Measurements from ENCODE around the gene GPATCH2L.
A peak's percentile ranks its signal among the peaks of the same experiment; 100 is the strongest.

GPATCH2L gene

DNA sequence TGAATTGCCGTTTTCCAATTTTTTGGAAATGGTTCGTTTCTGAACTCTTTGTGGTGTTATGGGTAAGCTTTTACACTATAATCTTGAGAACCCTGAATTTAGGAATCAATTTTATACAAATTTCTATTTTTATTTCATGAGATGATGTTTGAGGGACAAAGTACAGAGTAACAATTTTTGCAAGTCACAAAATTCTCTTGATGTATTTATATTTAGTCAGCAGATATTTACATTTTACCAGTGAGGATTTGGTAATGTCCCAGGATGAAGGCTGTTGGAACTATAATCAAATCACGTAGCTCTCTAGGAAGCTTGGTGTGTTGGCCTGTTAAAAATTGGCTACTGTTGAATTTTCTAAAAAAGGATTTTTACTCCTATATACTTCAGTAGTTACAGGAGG lies 24.2 kb downstream of the GPATCH2L start:
- no peak overlapping the region for H3K27ac ChIP-seq
- TF ChIP-seq, protein P1, sequence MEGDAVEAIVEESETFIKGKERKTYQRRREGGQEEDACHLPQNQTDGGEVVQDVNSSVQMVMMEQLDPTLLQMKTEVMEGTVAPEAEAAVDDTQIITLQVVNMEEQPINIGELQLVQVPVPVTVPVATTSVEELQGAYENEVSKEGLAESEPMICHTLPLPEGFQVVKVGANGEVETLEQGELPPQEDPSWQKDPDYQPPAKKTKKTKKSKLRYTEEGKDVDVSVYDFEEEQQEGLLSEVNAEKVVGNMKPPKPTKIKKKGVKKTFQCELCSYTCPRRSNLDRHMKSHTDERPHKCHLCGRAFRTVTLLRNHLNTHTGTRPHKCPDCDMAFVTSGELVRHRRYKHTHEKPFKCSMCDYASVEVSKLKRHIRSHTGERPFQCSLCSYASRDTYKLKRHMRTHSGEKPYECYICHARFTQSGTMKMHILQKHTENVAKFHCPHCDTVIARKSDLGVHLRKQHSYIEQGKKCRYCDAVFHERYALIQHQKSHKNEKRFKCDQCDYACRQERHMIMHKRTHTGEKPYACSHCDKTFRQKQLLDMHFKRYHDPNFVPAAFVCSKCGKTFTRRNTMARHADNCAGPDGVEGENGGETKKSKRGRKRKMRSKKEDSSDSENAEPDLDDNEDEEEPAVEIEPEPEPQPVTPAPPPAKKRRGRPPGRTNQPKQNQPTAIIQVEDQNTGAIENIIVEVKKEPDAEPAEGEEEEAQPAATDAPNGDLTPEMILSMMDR (IDR thresholded peaks at IDR 0.05): no peak
- no peak for TF ChIP-seq ZFX (IDR thresholded peaks at IDR 0.05; ENCODE audit: borderline replicate concordance)

DNA sequence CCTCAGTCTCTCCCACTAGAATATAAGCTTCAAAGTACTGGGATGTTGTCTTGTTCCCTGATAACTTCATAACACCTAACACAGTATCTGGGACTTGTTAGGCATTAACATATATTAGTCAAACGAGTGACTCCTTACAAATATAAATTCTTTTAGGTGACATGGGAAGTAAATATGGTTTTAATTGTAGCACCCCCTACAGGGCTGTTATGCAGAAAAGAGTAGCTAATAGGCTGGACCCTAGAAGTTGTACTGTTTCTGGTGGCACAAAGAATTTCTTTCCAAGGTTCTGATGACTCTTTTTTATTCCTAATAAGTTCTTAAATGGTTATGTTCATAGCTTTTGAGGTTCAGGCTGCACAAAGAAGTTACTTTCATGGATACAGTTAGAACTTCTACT lies 29.8 kb downstream of the GPATCH2L start:
- H3K27ac ChIP-seq: no peak overlapping the region
- no peak for TF ChIP-seq ZFX (IDR thresholded peaks at IDR 0.05; ENCODE audit: borderline replicate concordance)
- TF ChIP-seq, protein P1 (IDR thresholded peaks at IDR 0.05): peak; percentile 37

DNA sequence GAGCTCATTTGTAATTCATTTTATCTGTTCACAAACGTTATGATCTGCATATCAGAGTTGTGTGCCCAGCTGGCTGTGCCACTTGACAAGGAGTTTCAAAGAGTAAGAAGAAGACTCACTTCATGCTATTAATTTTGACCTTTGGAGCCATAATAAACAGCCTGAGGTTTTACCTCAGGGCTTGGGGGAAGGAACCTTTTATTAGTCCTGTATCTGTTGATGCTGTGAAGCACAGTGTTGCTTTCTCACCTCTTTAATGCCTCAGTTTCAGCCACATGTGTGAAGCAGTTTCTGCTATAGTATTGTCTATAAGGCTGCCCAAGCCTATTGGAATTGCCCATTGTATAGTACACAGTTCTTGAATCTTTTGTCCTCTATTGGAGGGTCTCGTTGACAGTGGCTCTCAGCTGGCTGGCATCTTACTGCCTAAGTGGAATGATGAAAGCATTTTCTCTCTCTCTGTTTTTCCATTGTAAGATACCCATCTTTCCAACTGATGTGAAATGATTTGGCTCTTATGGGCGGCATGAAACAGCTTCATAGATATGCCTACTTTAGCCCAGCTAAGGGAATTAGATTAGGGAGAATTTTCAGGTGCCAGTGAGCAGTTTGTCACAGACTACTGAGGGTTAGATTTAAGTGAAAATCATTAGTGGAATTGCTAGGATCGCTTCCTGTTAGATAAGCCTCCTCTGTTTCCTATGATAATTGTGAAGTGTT lies 34.7 kb downstream of the GPATCH2L start:
- H3K27ac ChIP-seq: no peak overlapping the region
- TF ChIP-seq ZFX (IDR thresholded peaks at IDR 0.05; ENCODE audit: borderline replicate concordance): no peak
- TF ChIP-seq, protein P1 (IDR thresholded peaks at IDR 0.05): no peak

DNA sequence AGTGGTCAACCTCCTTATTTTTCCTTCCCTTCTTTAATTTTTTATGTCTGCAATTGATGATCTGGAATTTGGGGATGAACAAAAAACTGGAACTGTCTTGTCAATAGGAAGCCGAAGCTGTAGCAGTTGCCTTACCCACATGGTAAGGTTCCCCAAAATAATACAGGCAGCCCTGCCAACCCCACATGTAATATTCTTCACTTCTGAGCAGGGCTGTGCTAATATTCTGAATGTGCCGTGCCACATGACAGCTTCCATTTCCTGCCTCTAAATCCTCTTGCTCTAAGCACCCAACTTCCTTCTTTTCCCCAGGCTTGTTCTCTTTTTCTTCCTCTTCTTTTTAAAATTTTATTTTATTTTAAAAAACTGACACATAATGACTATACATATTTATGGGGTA lies 39.6 kb downstream of the GPATCH2L start:
- TF ChIP-seq ZFX (IDR thresholded peaks at IDR 0.05; ENCODE audit: borderline replicate concordance): no peak
- TF ChIP-seq, protein P1 (IDR thresholded peaks at IDR 0.05): no peak
- H3K27ac ChIP-seq: no peak overlapping the region

DNA sequence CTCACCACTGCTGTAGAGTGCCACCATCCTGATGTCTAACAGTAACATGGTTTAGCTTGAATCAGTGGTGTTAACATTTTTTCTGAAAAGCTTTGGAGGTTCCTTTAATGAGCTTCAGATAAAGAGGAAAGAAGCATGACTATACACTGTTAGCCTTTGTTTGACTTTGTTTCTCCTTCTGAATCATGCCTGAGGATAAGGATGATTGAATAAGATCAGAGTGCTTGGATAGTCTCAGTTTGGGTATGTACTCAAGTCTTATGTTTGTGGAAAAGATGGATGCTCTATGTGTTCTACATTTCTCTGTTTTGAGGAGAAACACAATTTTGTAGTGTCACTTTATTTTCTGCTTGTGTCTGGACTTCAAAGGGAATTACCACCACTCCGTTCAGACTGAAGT lies 42.0 kb downstream of the GPATCH2L start:
- no peak overlapping the region for H3K27ac ChIP-seq
- TF ChIP-seq, protein P1 (IDR thresholded peaks at IDR 0.05): no peak
- no peak for TF ChIP-seq ZFX (IDR thresholded peaks at IDR 0.05; ENCODE audit: borderline replicate concordance)

DNA sequence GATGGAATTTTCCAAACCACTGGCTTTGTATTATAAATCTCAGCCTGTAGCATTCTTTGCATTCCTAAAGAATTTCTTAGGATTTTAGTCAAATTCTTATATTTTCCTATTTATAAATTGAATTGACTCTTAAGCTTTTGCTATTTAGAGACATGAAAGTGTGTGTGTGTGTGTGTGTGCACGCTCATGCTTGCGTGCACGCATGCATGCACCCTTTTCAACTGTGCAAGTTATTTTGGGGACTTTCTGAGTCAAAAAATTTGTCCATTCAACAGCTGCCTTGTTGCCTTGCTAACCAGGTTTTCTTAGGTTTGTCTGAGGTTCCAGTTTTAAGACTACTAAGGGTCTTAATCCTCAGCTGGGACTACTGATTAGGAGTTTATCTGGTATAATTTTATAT lies 42.6 kb downstream of the GPATCH2L start:
- H3K27ac ChIP-seq: no peak overlapping the region
- no peak for TF ChIP-seq ZFX (IDR thresholded peaks at IDR 0.05; ENCODE audit: borderline replicate concordance)
- TF ChIP-seq, protein P1 (IDR thresholded peaks at IDR 0.05): no peak

DNA sequence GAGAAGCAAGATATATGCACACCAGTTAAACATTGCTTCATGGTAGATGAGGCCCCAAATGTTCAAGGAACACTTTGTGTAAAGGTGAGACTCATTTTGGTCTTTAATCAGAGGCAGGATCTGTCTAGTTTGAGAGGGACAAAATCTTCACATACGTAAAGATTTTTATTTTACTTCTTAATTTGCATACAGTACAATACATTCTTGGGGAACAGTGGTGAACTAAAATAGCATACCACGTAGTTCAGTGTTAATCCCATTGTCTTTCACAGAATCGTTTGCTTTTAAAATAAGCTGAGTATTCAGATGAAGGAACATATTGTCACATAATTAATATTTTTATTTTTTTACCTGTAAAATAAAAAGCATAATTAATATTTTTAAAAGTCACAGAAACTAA lies 43.3 kb downstream of the GPATCH2L start:
- TF ChIP-seq ZFX (IDR thresholded peaks at IDR 0.05; ENCODE audit: borderline replicate concordance): no peak
- TF ChIP-seq, protein P1 (IDR thresholded peaks at IDR 0.05): no peak
- no peak overlapping the region for H3K27ac ChIP-seq
